ENCODE data around the gene METTL15.
"Not testable (repeated sequence)": the region's sequence is repeated elsewhere in the genome, so short reads cannot be mapped to it uniquely, and the experiment has no call there.

Gene METTL15

DNA sequence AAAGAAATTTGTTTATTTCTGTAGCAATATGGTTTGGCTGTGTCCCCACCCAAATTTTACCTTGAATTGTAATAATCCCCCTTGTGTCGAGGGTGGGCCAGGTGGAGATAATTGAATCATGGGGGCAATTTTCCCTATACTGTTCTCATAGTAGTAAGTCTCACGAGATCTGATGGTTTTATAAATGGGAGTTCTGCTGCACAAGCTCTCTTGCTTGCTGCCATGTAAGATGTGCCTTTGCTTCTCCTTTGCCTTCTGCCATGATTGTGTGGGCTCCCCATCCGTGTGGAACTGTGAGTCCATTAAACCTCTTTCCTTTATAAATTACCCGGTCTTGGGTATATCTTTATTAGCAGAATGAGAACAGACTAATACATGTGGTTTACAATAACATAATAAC, 28.0 kb downstream of the METTL15 start:
- not testable (repeated sequence) for H3K27me3 ChIP-seq (ENCODE audit: control insufficient read depth, insufficient read depth, low read length, poor library complexity, severe bottlenecking); H3K27ac ChIP-seq (ENCODE audit: insufficient read depth, low read depth, low read length, poor library complexity, severe bottlenecking); H3K4me3 ChIP-seq (ENCODE audit: insufficient read depth, low read depth, low read length); H3K36me3 ChIP-seq (ENCODE audit: control insufficient read depth, insufficient read depth, low read length); H3K9me3 ChIP-seq (ENCODE audit: control insufficient read depth, low read length); H3K4me1 ChIP-seq (ENCODE audit: control insufficient read depth, insufficient read depth, low read length)
- WGBS, 2 experiments, result 89 to 91% methylated on average over 3 of the region's 4 CpGs

GRCh38 chr11:28137366-28137765, 29.2 kb downstream of the METTL15 start:
- H3K9me3 ChIP-seq (ENCODE audit: control insufficient read depth, low read length), result no peaks in the 10 kb centered on the region
- no peaks in the 10 kb centered on the region for H3K27me3 ChIP-seq (ENCODE audit: control insufficient read depth, insufficient read depth, low read length, poor library complexity, severe bottlenecking)
- no peak overlapping the region for H3K4me3 ChIP-seq (ENCODE audit: insufficient read depth, low read depth, low read length)
- 87 to 95% methylated on average over 2 to 3 of the region's 3 CpGs for WGBS, 2 experiments
- no peaks in the 10 kb centered on the region for H3K4me1 ChIP-seq (ENCODE audit: control insufficient read depth, insufficient read depth, low read length)
- peaks cover 3% of the 10 kb centered on the region for H3K36me3 ChIP-seq (ENCODE audit: control insufficient read depth, insufficient read depth, low read length)
- H3K27ac ChIP-seq (ENCODE audit: insufficient read depth, low read depth, low read length, poor library complexity, severe bottlenecking), result no peak overlapping the region

GRCh38 chr11:28137832-28138231, 29.6 kb downstream of the METTL15 start:
- no peak overlapping the region for H3K27ac ChIP-seq (ENCODE audit: insufficient read depth, low read depth, low read length, poor library complexity, severe bottlenecking)
- no peaks in the 10 kb centered on the region for H3K4me1 ChIP-seq (ENCODE audit: control insufficient read depth, insufficient read depth, low read length)
- 100% methylated on average over 1 of the region's 1 CpG for WGBS, 2 experiments
- no peak overlapping the region for H3K4me3 ChIP-seq (ENCODE audit: insufficient read depth, low read depth, low read length)
- no peaks in the 10 kb centered on the region for H3K27me3 ChIP-seq (ENCODE audit: control insufficient read depth, insufficient read depth, low read length, poor library complexity, severe bottlenecking)
- peaks cover 3% of the 10 kb centered on the region for H3K36me3 ChIP-seq (ENCODE audit: control insufficient read depth, insufficient read depth, low read length)
- H3K9me3 ChIP-seq (ENCODE audit: control insufficient read depth, low read length), result no peaks in the 10 kb centered on the region

GRCh38 chr11:28139841-28140415, 31.7 kb downstream of the METTL15 start:
- WGBS, 2 experiments, result 90 to 91% methylated on average over 5 of the region's 5 CpGs

GRCh38 chr11:28140689-28141455, 32.7 kb downstream of the METTL15 start:
- Histone ChIP-seq H3K36me3 (ENCODE audit: control insufficient read depth, insufficient read depth, low read length) (no peaks in the 10 kb centered on the region), H3K27ac (ENCODE audit: insufficient read depth, low read depth, low read length, poor library complexity, severe bottlenecking) (no peak overlapping the region), H3K9me3 (ENCODE audit: control insufficient read depth, low read length) (no peaks in the 10 kb centered on the region), H3K27me3 (ENCODE audit: control insufficient read depth, insufficient read depth, low read length, poor library complexity, severe bottlenecking) (no peaks in the 10 kb centered on the region), H3K4me3 (ENCODE audit: insufficient read depth, low read depth, low read length) (no peak overlapping the region), H3K4me1 (ENCODE audit: control insufficient read depth, insufficient read depth, low read length) (peaks cover 6% of the 10 kb centered on the region)
- WGBS, 2 experiments, result 94 to 97% methylated on average over 9 of the region's 9 CpGs

More at GRCh38 chr11:28139841-28140415, 31.7 kb downstream of the METTL15 start:
- H3K27ac ChIP-seq (ENCODE audit: insufficient read depth, low read depth, low read length, poor library complexity, severe bottlenecking), result no peak overlapping the region
- H3K4me1 ChIP-seq (ENCODE audit: control insufficient read depth, insufficient read depth, low read length), result peaks cover 2% of the 10 kb centered on the region
- no peaks in the 10 kb centered on the region for H3K9me3 ChIP-seq (ENCODE audit: control insufficient read depth, low read length)
- H3K27me3 ChIP-seq (ENCODE audit: control insufficient read depth, insufficient read depth, low read length, poor library complexity, severe bottlenecking), result no peaks in the 10 kb centered on the region
- no peaks in the 10 kb centered on the region for H3K36me3 ChIP-seq (ENCODE audit: control insufficient read depth, insufficient read depth, low read length)
- no peak overlapping the region for H3K4me3 ChIP-seq (ENCODE audit: insufficient read depth, low read depth, low read length)

DNA sequence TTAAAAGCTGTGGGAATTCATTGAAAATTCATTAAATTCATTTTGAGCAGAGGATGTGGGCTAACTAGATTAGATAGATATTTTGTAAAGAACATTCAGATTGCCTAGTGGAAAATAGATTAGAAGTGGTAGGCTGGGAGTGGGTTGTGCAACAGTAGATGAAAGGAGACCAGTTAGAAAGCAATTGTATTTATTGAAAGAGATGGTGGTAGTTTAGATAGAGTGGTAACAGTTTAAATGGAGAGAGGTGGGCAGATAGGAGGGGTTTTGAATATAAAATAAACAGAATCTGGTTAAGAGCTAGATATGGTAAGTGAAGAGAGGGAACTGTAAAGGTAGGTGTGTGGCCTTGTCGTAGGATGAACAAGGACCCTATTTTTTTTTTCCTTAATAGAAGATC, 34.5 kb downstream of the METTL15 start:
- Histone ChIP-seq H3K27me3 (ENCODE audit: control insufficient read depth, insufficient read depth, low read length, poor library complexity, severe bottlenecking) (no peaks in the 10 kb centered on the region), H3K4me3 (ENCODE audit: insufficient read depth, low read depth, low read length) (no peak overlapping the region), H3K9me3 (ENCODE audit: control insufficient read depth, low read length) (no peaks in the 10 kb centered on the region), H3K27ac (ENCODE audit: insufficient read depth, low read depth, low read length, poor library complexity, severe bottlenecking) (no peak overlapping the region), H3K4me1 (ENCODE audit: control insufficient read depth, insufficient read depth, low read length) (peaks cover 6% of the 10 kb centered on the region), H3K36me3 (ENCODE audit: control insufficient read depth, insufficient read depth, low read length) (no peaks in the 10 kb centered on the region)
- WGBS, 2 experiments, result 100% methylated on average over 1 of the region's 1 CpG; no CpG with 5 or more reads in 1 of the 2 experiments

DNA sequence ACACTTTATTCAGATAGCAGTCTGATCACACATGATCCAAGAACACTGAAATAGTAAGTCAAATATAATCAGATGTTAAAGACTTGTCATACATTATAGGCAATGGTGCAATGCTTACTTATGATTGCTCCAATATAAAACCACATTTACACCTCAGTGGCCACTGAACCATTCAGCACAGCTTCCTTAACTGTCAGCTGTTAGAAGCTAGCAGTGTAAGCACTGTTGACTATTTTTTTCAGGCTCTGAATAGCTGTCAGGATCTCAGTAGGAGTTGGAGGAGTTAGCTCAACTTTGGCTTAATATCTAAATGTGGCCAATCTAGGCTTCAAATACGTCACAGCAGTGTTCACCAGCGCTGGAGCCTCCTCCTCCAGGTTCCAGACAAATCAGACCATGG, 36.6 kb downstream of the METTL15 start:
- H3K36me3 ChIP-seq (ENCODE audit: control insufficient read depth, insufficient read depth, low read length), result no peaks in the 10 kb centered on the region
- peaks cover 6% of the 10 kb centered on the region for H3K4me1 ChIP-seq (ENCODE audit: control insufficient read depth, insufficient read depth, low read length)
- 82 to 89% methylated on average over 2 of the region's 2 CpGs for WGBS, 2 experiments
- H3K27ac ChIP-seq (ENCODE audit: insufficient read depth, low read depth, low read length, poor library complexity, severe bottlenecking), result no peak overlapping the region
- H3K27me3 ChIP-seq (ENCODE audit: control insufficient read depth, insufficient read depth, low read length, poor library complexity, severe bottlenecking), result no peaks in the 10 kb centered on the region
- no peaks in the 10 kb centered on the region for H3K9me3 ChIP-seq (ENCODE audit: control insufficient read depth, low read length)
- H3K4me3 ChIP-seq (ENCODE audit: insufficient read depth, low read depth, low read length), result no peak overlapping the region

GRCh38 chr11:28146123-28146751, 38.0 kb downstream of the METTL15 start:
- no peak overlapping the region for H3K27ac ChIP-seq (ENCODE audit: insufficient read depth, low read depth, low read length, poor library complexity, severe bottlenecking)
- no peaks in the 10 kb centered on the region for H3K27me3 ChIP-seq (ENCODE audit: control insufficient read depth, insufficient read depth, low read length, poor library complexity, severe bottlenecking)
- WGBS, 2 experiments, result 88 to 100% methylated on average over 2 of the region's 2 CpGs
- H3K9me3 ChIP-seq (ENCODE audit: control insufficient read depth, low read length), result no peaks in the 10 kb centered on the region
- H3K4me1 ChIP-seq (ENCODE audit: control insufficient read depth, insufficient read depth, low read length), result peaks cover 6% of the 10 kb centered on the region
- no peak overlapping the region for H3K4me3 ChIP-seq (ENCODE audit: insufficient read depth, low read depth, low read length)
- H3K36me3 ChIP-seq (ENCODE audit: control insufficient read depth, insufficient read depth, low read length), result no peaks in the 10 kb centered on the region

DNA sequence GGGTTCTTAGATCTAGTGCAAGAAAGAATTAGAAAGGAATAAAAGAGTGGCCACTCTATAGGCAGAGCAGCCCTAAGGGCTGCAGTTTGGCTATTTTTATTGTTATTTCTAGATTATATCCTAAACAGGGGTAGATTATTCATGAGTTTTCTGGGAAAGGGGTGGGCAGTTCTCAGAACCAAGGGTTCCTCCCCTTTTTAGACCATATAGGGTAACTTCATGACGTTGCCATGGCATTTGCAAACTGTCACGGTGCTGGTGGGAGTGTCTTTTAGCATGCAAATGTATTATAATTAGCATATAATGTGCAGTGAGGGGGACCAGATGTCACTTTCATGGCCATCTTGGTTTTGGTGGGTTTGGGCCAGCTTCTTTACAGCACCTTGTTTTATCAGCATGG, 44.6 kb downstream of the METTL15 start:
- Histone ChIP-seq H3K27ac (ENCODE audit: insufficient read depth, low read depth, low read length, poor library complexity, severe bottlenecking) (no peak overlapping the region), H3K27me3 (ENCODE audit: control insufficient read depth, insufficient read depth, low read length, poor library complexity, severe bottlenecking) (no peaks in the 10 kb centered on the region), H3K4me3 (ENCODE audit: insufficient read depth, low read depth, low read length) (no peak overlapping the region), H3K9me3 (ENCODE audit: control insufficient read depth, low read length) (no peaks in the 10 kb centered on the region), H3K36me3 (ENCODE audit: control insufficient read depth, insufficient read depth, low read length) (peaks cover 1% of the 10 kb centered on the region), H3K4me1 (ENCODE audit: control insufficient read depth, insufficient read depth, low read length) (no peaks in the 10 kb centered on the region)
- 88 to 97% methylated on average over 2 of the region's 2 CpGs for WGBS, 2 experiments

DNA sequence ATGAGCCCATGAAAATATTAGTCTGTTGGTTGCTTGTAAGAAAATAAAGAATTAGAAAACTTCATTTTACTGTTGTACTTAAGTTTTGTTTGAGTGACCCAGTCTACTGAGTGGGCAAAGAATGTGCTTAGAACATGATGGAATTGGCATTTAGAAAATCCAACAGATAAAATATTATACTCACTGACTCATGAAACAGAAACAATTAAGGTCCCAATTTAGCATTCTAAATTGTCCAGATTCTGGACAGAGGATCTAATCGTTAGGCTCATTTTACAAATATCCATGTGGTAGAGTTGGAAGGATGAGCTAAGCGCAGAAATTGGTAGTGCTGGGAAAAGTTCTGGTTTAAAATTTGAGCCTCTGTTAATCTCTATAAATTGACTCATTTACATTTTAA, 45.4 kb downstream of the METTL15 start:
- Histone ChIP-seq H3K9me3 (ENCODE audit: control insufficient read depth, low read length) (no peaks in the 10 kb centered on the region), H3K4me1 (ENCODE audit: control insufficient read depth, insufficient read depth, low read length) (no peaks in the 10 kb centered on the region), H3K27ac (ENCODE audit: insufficient read depth, low read depth, low read length, poor library complexity, severe bottlenecking) (no peak overlapping the region), H3K27me3 (ENCODE audit: control insufficient read depth, insufficient read depth, low read length, poor library complexity, severe bottlenecking) (no peaks in the 10 kb centered on the region), H3K36me3 (ENCODE audit: control insufficient read depth, insufficient read depth, low read length) (peaks cover 7% of the 10 kb centered on the region), H3K4me3 (ENCODE audit: insufficient read depth, low read depth, low read length) (no peak overlapping the region)
- WGBS, 2 experiments, result 92 to 100% methylated on average over 2 of the region's 2 CpGs
